SHP77 (cell line): Measurements from ENCODE around the gene ZCCHC24.

Experiments used
- DNase-seq, 2 experiments: peaks; one replicate each; lab custom pipeline; 2025; lab: John Stamatoyannopoulos, UW

The ZCCHC24 gene

DNA sequence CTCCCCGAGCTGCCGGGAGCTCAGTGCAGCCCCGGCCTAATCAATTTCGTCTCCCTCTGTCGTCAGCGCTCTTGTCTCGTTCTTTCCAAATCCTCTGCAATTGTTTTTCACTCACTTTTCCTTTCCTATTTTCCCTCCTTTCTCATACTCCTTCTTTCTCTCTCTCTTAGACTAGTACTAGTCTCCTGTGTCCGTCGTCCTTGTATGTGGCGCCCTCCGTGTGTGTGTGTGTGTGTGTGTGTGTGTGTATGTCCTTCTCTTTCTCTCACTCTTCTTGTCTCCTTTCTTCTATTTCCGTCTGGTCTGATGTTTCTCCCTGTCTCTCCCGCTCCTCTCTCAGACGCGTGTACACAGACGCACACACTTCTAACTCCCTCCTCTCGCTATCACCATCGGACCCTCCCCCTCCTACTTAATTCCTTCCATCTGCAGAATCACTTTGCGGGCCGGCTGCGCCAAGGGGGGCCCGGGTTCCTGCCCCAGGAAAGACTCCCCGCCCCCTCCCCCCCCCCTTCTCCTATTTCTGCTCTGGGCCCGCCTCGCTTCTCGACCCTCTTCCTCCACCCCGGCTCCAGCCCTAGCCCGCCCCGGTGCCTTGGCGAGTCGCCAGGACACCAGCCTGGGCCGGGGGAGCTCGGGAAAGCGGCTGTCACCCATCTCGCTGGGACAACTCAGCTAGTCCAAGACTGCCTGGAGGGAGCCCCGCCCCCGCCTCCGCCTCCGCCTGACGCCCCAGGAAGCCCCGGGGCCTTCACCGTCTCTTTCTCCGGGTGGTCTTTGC, 743 bp upstream of the ZCCHC24 start:
- DNase-seq = no peak

- no peak for DNase-seq
These were observed 965 bp downstream of the ZCCHC24 start for GRCh38 chr10:79444199-79445119.

DNA sequence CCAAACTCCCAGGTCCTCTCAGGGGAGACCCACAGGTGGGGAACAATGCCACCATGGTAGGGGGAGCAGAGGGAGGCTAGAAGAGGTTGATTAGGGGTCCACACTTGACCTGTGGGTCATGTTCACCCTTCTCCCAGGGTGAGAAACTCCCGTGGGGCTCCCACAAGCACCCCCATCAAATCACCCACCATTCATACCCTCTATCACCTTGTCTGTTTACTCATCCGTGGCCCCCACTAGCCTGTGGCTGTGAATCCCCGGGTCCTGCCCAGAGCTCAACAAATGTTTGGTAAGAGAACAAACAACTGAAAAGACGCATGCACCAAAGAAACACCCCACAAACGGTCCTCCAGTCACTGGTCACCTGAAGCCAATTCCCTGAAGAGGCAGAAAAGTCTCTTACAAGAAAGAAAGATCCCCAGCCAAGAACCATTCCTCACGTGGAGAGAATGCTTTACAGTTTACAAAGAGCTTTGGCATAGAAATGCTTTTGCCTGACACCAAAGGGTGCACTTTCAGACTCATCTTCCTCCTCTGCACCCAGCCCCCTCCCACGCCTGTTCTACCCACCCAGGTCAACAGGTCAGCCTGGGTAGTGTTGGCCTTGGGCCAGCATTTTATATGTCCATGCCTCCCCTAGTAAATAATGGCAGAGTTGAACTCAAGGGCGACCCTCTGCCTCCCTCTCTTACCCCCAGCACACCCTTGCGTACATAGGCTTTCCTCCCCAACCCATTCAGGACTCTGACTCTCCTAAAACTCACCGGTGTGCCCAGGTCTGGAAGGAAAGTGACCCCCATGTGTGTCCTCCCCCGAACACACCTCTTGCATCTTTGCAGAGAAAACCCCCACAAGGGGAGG, 1.9 kb downstream of the ZCCHC24 start:
- DNase-seq = no peak

DNA sequence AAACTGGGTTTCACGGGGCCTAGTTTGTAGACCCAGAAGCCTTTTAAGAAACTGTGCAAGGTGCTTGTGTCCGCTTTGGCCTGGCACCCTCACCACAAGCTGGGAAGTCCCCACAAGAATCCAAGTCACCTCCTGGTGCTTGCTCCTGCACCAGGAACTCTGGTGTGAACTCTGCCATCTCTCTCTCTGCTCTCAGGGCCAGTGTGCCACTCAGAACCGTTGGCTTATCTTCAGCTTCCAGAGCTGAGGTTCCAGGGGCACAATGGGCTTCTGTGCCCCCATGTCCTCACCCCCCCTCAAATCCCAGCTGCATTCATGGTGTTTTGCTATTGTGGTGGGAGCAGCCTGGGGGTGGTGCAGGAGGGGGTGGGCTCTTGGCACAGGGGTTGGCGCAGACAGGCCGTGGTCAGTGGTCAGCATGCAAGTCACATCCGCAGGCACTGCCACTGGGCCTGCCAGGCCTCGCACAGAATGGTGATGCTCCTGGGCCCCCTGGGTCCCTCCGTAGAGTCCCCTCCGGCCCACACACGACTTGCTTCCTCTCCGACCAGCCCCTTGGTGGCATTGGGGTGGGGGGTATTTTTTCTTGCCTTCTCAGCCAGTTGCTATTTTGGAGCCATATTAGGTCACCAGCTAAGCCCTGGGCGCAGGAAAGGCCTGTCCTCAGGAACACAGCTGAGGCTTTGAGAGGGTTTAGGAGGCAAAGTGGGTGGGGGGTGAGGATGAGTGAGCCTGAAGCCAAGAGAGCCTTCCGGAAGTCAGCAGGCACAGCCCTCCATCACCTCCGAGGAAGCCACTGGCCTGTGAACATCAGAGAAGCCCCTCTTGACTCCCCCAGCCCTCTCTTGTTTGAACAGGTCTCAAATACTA, 3.0 kb downstream of the ZCCHC24 start:
- no peak for DNase-seq

GRCh38 chr10:79441433-79441832, 4.0 kb downstream of the ZCCHC24 start:
- no peak for DNase-seq

DNA sequence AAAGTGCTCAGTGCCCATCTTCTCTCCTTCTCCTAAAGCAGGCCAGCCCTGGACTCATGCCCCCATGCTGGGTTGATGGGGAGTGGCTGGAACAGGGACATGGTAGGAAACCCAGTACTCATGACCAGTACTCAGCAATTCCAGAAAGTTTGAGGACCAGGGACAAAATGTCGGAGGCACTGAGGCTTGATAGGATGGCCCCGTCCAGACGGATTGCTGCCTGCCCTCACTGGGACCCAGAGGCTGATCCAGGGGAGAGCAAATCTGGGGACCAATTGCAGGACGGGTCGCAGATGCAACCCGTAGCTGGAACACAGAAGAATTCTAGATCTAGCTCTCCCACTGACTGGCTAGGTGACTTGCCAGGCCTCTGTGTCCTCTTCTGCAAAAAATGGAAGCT, 5.1 kb downstream of the ZCCHC24 start:
- no peak for DNase-seq

GRCh38 chr10:79438699-79439085, 6.7 kb downstream of the ZCCHC24 start:
- DNase-seq = no peak

GRCh38 chr10:79438021-79438698, 7.3 kb downstream of the ZCCHC24 start:
- no peak for DNase-seq

DNA sequence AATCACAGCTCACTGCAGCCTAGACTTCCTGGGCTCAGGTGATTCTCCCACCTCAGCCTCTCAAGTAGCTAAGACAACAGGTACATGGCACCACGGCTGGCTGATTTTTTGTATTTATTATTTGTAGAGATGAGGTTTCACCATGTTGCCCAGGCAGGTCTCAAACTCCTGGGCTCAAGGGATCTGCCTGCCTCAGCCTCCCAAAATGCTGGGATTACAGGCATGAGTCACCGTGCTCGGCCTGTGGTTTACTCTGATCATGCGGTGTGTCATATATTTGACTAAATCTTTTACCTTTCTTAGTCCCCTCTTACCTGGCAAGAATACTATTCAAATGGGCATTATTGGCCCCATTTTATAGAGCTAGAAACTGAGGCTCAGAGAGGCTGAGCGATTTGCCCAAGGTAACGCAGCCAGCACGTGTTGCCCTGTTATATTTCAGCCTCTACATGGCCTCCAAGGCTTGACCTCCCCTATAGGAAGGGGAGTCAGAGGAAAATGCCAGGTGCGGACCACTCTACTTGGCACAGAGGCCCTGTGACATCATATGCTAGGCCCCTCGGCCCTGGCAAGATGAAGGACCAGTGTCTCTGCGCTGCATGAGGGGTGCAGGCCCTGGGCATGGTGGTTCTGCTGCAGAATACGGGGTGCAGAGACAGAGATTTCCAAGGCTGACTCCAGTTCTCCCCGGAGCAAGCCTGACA, 8.2 kb downstream of the ZCCHC24 start:
- no peak for DNase-seq

GRCh38 chr10:79436850-79437103, 8.6 kb downstream of the ZCCHC24 start:
- no peak for DNase-seq

- DNase-seq = no peak
These were observed 9.2 kb downstream of the ZCCHC24 start for GRCh38 chr10:79436066-79436849.

DNA sequence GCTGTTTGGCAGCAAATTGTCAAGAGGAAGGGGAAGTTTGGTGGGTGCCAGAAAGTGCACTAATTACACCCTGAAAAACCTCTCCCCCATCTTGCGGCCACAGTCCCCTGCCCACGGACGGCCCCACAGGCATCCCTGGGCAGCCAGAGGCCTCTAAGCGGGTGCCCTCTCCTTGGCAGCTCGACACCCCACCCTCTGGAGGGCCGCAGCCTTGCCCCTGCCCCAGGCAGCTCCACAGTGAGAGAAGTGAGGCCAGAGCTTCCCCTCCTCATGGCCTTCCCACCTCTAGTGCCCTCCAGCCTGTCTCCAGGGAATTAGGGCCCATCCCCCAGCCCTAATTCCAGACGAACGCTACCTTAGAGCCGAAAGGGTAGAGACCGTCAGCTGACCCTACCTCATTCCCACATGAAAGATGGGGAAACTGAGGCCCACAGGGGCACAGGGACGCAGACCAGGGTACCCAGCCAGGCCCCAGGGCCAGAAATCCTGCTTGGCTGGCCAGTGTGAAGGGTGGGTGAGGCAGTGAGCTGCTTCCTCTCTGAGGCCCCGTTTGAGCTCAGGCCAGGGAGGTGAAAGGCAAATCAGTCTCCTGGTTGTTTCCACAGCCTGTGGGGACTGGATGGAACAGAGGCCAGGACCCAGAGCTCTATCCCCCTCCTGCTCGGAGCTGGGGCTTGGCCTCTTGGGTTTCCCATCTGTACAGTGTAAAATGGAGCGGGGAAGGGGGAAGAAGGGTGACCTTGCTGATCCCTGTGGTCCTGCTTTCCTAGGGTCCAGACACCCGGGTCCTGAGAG, 10.0 kb downstream of the ZCCHC24 start:
- no peak for DNase-seq

DNA sequence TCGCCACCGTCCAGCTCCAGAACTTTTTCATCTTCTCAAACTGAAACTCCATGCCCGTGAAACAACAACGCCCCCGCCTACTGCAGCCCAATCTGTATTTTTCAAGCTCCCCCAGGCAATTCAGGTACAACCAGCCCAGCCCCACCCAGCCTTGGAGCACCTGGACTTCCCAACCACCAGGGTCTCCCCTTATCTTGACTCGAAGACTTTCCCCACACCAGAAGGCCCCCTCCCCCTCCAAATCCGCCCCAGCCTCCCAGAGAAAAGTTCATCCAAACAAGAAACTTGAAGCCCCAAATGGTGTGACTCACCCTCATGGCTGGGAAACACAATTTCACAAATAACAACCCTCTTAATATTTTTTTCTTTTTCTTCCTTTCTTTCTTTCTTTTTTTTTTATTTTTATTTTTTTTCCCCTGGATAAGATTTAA, 10.6 kb downstream of the ZCCHC24 start:
- DNase-seq = no peak

DNA sequence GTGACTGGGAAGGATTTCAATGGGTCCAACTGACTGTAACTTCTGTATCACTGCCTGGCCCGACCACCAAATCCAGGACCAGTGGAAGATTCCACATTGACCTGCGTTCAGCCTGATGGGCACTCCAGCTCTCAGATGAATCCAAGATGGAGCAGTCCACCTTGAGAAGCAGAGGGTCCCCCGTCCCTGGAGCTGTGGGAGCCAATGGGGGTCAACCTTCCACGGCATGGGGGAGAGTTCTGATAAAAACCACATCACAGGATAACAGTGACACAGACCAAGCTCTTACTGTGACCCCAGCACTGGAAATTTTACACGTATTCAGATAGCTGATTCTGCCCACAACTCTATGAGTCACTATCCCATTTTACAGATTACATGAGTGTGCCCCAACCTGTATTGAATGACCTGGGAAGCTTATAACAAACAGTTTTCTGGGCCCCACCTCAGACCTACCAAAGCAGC, 11.2 kb downstream of the ZCCHC24 start:
- no peak for DNase-seq

DNA sequence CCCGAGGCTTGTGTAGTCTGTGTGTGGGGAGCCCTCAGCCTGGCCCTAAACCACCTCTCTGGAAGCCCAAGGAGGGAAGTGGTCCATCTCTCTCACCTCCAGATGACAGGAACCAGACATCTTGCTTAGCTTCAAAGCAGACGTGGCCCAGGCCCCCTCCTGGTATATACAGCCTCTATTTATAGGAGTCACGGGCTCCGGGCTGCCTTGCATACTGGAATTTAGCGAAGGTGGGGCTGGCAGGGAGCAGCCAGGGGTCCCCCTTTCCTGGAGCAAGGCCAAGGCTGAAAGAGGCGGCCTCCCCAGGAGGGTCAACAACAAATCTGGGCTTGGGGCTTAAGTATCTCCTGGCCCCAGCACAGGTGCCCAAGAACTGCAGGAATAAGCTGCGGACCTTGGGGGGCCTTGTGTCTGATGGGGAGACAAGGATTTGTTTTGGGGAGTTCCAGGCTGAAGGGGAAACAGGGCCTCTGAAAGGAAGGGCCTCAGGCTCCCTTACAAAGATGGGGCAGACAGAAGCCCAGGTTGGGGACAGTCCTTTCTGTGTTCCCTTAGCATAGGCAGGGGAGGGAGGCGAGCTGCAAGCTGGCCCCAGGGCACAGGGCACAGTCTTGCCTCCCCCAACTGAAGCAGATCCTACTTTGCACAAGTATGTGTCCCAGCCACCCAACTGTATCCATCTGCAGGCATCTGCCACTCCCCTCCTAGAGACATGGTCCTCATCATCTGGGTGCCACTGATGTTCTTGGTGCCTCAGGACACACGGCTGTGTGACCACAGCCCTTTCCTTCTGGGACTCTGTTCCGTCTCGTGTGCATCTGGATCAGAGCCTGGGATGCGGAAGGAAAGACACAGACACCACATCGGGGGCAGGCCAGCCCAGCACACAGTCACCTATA, 11.9 kb downstream of the ZCCHC24 start:
- no peak for DNase-seq

GRCh38 chr10:79431891-79432831, 13.3 kb downstream of the ZCCHC24 start:
- no peak for DNase-seq
